SHP77 (cell line): ENCODE data around the gene TBC1D1.

Experiments used
- DNase-seq, 2 experiments: peaks; one replicate each; lab custom pipeline; 2025; lab: John Stamatoyannopoulos, UW

TBC1D1 gene

GRCh38 chr4:37994569-37994968, 103.7 kb downstream of the TBC1D1 start:
- no peak for DNase-seq

DNA sequence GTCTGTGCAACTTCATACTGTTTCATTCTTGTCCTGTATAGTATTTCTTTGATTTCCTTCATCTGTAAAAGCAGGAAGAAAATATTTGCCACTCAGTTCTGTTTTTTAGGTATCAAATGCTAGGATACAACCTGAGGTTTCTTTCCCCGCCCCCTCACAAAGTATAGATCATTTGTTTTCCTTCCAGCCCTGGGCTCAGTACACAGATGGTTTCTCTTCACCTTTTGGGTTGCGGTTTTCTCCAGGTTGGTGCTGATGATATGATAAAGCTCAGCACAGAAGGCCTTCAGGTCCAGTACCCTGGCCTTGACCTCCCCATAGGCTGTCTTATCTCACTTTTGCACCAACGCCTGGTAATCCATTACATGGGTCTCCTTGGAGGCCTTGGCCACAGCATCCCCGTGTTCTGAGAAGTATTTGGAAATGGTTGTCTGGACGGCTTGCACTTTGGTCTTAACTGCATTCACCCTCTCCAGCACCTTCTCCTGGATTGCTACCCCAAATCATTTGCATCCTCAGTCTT, 104.5 kb downstream of the TBC1D1 start:
- DNase-seq: no peak

GRCh38 chr4:37995981-37996775, 105.3 kb downstream of the TBC1D1 start:
- no peak for DNase-seq

DNA sequence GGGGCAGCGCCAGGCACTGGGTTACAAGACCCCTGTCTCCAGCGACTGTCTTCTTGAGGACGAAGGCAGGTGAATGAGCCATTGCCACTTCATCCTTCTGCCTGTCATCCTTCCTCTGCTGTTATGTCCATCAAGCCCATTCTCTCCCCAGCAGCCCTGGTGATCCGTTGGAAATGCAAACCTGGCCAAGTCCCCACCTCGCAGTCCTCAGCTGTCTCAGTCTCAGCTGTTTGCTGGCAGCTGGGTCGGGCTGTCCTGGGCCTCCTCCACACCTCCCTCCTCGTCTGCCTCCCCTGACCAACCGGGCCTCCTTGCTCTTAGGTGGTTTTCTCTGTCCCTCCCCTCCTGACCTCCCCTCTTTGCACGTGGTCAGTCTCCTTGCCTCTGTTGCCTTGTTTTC, 107.3 kb downstream of the TBC1D1 start:
- peak; percentile 7 to 18 for DNase-seq

- DNase-seq: peak; percentile 23 to 37
Observed at GRCh38 chr4:37999000-37999716, 108.3 kb downstream of the TBC1D1 start.

DNA sequence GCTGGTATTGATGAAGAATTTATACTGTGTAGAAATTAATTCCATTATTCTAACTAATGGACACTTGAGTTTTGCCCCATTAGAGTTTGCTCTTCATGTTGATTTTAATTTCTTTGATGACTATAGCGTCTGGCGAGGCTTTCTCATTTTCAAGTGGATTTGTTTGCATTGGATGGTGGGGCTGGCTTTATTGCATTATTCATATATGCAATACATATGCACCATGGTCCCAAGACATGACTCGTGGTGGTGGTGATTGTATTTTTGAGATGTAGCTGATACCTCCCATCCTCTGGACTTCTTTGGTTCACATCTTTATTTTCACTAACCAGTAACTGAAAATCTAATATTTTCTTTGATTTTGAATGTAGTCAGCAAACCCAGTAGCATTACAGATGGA, 109.1 kb downstream of the TBC1D1 start:
- no peak for DNase-seq

GRCh38 chr4:38001927-38002326, 111.0 kb downstream of the TBC1D1 start:
- DNase-seq: no peak

GRCh38 chr4:38002451-38003071, 111.7 kb downstream of the TBC1D1 start:
- no peak for DNase-seq

DNA sequence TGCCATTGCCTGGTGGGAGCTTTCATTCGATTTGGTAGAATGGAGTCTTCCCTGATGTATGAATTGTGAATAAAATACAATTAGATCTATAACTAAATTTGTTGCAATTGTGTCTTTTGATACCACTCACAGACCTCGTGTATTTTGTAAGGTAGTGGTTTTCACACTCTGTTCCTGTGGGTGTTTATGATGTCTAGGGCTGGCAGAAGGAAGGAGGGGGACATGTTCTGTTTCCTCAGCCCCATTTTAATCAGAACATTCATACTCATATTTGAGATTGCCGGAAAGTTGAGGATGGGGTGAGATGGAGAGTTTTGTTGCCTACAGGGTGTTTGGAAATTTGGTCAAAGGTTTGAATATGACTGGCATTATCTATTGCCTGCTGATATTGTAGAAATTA, 112.2 kb downstream of the TBC1D1 start:
- no peak for DNase-seq

DNA sequence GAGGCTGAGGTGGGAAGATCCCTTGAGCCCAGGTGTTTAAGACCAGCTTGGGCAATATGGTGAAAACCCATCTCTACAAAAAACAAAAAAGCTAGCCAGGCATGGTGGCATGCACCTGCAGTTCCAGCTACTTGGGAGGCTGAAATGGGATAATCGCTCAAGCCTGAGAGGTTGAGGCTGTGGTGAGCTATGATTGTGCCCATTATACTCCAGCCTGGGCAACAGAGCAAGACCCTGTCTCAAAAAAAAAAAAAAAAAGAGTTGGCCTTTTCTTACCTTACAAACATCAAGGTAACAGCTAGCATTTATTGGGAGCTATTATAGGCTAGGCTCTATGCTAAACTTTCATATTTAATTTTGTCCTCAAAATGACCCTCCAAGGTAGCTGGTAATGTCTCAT, 112.7 kb downstream of the TBC1D1 start:
- no peak for DNase-seq

DNA sequence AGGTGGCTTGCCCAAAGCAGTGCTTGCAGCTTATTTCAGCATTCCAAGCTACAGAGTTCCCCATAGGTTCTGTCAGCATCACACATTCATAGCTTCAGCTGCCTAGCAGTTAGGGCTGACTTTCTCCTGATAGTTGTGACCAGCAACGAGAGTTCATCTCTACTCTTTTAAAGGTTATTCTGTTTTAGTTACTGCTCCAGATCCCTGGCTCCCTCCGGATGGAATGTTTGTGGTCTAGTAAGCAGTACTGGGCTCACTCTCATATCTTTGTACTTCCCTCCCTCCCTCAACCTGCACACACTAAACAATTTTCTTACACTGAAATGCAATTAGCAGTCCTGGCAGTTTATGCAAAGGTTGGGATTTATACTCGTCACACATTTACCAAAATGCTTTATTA, 113.2 kb downstream of the TBC1D1 start:
- no peak for DNase-seq

DNA sequence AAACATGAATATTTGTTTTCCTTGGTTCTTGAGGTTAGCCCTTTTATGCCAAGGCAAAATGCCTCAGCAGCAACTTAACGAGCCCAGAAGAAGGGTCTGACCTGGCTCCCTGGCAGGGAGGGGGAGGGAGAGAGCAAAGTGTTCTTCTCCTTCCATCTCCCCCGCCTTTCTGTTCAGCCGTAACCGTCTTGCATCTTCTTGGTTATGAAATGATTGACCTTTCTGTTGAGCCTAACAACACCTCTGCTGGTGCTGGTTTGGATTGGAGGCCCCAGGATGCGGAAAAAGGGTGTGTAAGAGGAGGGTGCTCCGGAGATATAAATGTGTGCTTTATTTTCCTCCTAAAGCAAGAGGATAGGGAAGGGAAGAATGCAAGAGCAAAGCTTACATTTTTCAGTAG, 114.0 kb downstream of the TBC1D1 start:
- no peak for DNase-seq

DNA sequence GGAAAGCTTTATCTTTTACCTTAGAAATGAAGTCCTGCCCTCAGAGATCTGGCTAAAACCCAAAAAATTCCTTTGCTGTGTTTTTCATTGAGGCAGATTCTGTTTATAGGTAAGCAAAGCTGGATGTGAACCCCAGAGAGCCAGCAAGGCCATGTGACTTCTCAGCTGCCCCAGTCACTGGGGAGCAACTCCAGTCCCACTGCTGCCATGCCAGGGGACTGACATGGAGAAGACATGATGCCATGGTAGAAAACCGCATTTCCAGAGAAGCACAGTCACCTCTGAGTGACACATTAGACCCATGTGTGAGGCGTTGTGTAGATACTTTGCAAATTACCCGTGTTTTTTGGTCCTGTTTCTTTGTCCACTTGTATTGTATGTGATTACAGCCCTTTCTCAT, 114.8 kb downstream of the TBC1D1 start:
- no peak for DNase-seq

DNA sequence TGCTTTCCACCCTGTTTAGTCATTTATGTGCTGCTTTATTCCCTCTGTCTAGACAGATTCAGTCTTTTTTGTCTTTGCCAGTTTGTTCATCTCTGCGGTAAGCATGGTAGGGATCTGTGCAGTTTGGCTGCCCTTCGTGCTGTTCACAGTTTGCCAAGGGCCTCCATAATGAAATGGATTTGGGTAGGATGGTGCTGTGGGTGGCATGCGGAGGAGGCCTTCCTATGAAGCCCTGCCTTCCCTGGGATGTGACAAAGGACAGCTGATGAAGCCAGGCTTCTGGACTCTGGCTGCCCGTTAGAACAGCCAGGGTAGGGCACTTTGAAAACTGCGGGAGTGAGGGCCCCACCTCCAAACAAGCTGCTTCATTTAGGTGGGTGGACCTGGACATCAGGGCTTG, 116.8 kb downstream of the TBC1D1 start:
- no peak for DNase-seq

DNA sequence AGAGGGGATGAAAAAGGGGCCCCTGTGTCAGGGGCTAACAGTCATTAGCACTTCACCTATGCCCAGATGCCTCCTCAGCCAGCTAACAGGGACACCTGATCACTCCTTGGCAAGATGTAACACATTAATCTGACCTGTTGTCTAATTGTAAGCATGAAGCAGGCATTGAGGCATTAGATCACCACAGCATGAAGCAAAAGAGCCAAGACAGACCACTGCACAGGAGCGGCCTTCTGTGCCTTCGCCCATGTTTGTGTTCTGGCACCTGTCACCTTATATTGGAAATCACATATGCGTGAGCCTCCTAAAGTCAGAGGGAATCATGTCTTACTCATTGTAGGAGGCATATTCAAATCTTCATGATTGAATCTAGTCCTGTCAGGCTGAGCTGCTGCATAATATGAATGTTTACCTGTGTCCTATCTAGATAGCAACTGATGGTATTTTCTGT, 117.7 kb downstream of the TBC1D1 start:
- no peak for DNase-seq

DNA sequence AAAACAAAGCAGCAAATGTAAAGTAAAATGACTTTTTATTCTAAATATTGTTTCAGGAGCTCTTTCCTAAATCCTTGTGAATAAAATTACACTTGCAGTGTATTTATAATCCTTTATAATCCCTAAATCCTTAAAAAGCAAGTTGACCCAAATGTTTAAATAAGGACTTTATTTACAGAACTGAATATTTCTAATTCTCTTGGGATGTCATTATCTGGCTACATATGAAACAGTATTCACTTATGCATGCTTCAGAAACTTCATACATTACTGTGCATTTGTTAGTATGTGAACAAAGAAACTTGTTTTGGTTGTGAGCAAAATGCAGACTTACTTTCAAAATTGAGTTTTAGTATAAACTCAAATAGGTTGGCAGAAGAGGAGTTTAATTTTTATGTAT, 118.5 kb downstream of the TBC1D1 start:
- DNase-seq: no peak

DNA sequence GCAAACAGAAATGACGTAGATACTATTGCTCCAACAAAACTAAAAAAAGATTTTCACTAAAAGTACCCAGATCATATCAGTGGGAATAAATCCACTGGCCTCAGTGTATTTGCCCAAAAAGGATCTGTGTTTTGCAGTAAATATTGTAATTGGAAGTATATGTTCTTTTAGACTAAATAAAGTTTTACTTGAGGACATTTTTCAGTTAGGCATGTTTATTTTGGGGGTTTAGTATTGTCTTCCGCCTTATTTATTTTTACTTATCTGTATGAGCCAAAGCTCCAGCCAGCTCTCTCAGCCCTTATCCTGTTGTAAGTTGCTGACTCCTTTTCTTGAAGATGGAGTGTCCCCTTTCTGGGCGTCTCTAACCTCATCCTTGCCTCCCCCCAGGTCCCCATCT, 119.1 kb downstream of the TBC1D1 start:
- no peak for DNase-seq

- DNase-seq: no peak
Observed at GRCh38 chr4:38011511-38012162, 120.8 kb downstream of the TBC1D1 start.

DNA sequence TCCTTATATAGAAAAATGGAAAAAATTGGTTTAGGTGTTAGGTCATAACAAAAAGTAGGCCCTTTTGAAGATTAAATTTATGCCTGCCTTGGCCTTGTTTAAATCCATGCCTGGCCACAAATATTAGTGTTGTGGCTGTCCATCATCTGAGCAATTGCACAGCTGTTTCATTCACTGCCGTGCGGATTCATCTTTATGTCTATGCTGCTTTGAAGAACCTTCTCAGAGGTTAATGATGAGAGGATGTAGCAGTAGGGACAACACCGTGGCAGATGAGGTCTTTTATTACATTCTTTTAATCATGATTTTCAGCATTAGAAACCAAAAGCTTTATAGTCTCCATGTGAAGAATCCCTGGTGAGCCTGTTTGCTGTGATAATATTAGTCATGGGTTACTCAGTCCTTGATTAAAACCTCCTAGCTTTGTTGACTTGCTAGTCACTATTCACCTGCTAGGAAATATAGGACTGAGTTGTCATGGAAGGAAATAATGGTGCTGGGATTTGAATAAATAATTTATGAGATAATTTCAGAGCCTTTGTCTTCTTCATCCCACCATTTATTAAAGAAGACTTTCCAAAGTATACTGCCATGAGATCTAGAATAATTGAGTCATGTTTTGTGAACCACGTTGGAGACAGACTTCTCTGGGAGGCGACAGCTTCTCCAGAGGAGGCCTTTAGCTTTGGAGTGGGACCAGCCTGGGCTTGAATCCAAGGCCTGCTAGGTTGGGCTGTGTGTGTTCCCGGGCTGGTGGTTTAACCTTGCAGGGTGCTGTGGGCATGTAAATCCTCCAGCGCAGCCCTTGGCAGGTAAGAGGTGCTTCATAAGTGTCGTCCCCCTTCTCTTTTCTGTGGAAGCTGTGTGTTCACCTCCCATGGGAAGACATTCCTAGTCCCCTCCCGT, 122.8 kb downstream of the TBC1D1 start:
- no peak for DNase-seq

GRCh38 chr4:38014421-38014852, 123.6 kb downstream of the TBC1D1 start:
- DNase-seq: no peak

DNA sequence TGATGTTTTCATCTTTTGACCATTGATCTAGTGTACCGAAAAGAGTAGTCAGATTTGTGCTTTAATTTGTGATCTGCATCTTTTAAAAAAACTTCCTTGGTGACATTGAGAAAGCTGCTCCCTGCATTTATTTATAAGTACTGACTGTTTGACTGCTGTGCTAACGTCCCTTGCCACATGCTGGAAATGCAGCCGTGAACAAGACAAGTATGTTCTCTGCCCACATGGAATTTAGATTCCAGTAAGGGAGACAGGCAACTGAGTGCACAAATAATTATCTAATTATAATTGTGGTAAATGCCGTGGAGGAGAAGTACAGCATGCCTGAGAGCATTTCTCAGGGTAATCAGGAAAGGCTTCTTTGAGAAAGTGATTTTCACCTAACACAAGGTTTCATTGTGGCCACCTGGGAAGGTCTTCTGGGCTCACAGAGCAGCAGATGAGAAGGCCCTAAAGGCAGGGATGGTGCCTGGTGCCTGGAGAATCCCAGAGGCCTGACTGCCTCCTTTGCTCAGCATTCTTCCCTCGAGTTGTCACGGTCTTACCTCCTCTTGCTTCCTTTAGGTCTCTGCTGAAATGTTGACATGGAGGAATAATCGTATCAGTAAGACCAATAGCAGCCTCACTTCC, 125.1 kb downstream of the TBC1D1 start:
- no peak for DNase-seq
